Natural killer cell (primary cell): ENCODE measurements around the gene NFIB. TPM values are rescaled to one million over a fixed set of nuclear protein-coding genes. Genes with fewer than 3 reads are reported as not detected.

Experiments
- ATAC-seq, 3 donors: fragments of 150-1000 bp in 2 of 3; fragments of 200-7000 bp in 1 of 3; cut with Tn5 transposase; 1 replicate in 1 of 3; 2 replicates in 2 of 3; pipeline ENCODE4 v1.10.0; 2021; ENCODE audit warnings: mild to moderate bottlenecking in 2 of 3, moderate library complexity in 2 of 3
- DNase-seq, 2 donors: peaks; one replicate each; pipeline versions ENCODE4 v3.0.0 to v3.0.0-alpha.2; 2013 to 2021; ENCODE audit warnings: mixed read lengths in 1 of 2
- H3K27ac ChIP-seq: one replicate; pipeline ENCODE4 v1.5.1; 2013; ENCODE audit warnings: mild to moderate bottlenecking, low read length
- H3K27me3 ChIP-seq: one replicate; pipeline ENCODE4 v1.6.1; 2013; ENCODE audit warnings: low read length; ENCODE audit not compliant: control insufficient read depth, insufficient read depth
- H3K36me3 ChIP-seq: one replicate; pipeline ENCODE4 v1.6.1; 2013; ENCODE audit warnings: low read length; ENCODE audit not compliant: control insufficient read depth, insufficient read depth
- H3K4me1 ChIP-seq: one replicate; pipeline ENCODE4 v1.6.1; 2013; ENCODE audit warnings: low read length; ENCODE audit not compliant: control insufficient read depth, insufficient read depth
- H3K4me3 ChIP-seq: one replicate; pipeline ENCODE4 v1.5.1; 2013; ENCODE audit warnings: low read length
- H3K9me3 ChIP-seq: one replicate; pipeline ENCODE4 v1.6.1; 2013; ENCODE audit warnings: low read length; ENCODE audit not compliant: control insufficient read depth, insufficient read depth
- H3K27ac Mint-ChIP-seq, 2 donors: one replicate each; pipeline ENCODE4 v1.8.0; 2022; ENCODE audit warnings: mild to moderate bottlenecking in 2 of 2, mixed read lengths in 2 of 2, moderate library complexity in 1 of 2
- H3K27me3 Mint-ChIP-seq, 2 donors: one replicate each; pipeline ENCODE4 v1.8.0; 2022; ENCODE audit warnings: low read depth in 2 of 2, mixed read lengths in 2 of 2
- H3K36me3 Mint-ChIP-seq: one replicate; pipeline ENCODE4 v1.8.0; 2022; ENCODE audit warnings: mixed read lengths
- H3K4me1 Mint-ChIP-seq, 2 donors: one replicate each; pipeline ENCODE4 v1.8.0; 2022; ENCODE audit warnings: mixed read lengths in 2 of 2
- H3K4me3 Mint-ChIP-seq: one replicate; pipeline ENCODE4 v1.8.0; 2022; ENCODE audit warnings: mild to moderate bottlenecking, moderate library complexity, mixed read lengths
- H3K9me3 Mint-ChIP-seq, 2 donors: one replicate each; pipeline ENCODE4 v1.8.0; 2022; ENCODE audit warnings: mixed read lengths in 2 of 2
- WGBS: methylation state at CpG from one replicate; pipeline ENCODE4 v1.1.7; 2013; ENCODE audit warnings: missing lambda C conversion rate; ENCODE audit not compliant: insufficient coverage; 5-methylcytosine and 5-hydroxymethylcytosine counted together
- intact Hi-C: fragments of 100-400 bp; cut with micrococcal nuclease; formaldehyde crosslinking; loops from one replicate; pipeline ENCODE4 v1.14.2; 2022
- total RNA-seq, 4 donors: library from RNA; stranded (reverse); fragments of 120-200 nt in 1 of 4; gene quantifications; one replicate each; pipeline versions ENCODE4 v1.2.3 to v1.2.4, GENCODE V29; 2013 to 2022
- TF ChIP-seq, protein P1 (sequence below): fragments of 200-600 bp; IDR thresholded peaks from one replicate; pipeline ENCODE4 v1.8.0; 2022; ENCODE audit warnings: antibody characterized with exemption

NFIB gene
- total RNA-seq, 3 donors from 2014 or later (not counting 1 experiment from before 2014, with no cell fraction given), result 0.20 to 0.21 TPM; not detected in 1

- H3K4me3 ChIP-seq, result no peak overlapping the region
- H3K27me3 ChIP-seq, result no peaks in the 10 kb centered on the region
- no peak for DNase-seq
- H3K4me3 Mint-ChIP-seq, result no peak overlapping the region
- WGBS, result 74% methylated on average over 3 of the region's 3 CpGs
- H3K4me1 Mint-ChIP-seq, result no peaks in the 10 kb centered on the region
- TF ChIP-seq, protein P1, sequence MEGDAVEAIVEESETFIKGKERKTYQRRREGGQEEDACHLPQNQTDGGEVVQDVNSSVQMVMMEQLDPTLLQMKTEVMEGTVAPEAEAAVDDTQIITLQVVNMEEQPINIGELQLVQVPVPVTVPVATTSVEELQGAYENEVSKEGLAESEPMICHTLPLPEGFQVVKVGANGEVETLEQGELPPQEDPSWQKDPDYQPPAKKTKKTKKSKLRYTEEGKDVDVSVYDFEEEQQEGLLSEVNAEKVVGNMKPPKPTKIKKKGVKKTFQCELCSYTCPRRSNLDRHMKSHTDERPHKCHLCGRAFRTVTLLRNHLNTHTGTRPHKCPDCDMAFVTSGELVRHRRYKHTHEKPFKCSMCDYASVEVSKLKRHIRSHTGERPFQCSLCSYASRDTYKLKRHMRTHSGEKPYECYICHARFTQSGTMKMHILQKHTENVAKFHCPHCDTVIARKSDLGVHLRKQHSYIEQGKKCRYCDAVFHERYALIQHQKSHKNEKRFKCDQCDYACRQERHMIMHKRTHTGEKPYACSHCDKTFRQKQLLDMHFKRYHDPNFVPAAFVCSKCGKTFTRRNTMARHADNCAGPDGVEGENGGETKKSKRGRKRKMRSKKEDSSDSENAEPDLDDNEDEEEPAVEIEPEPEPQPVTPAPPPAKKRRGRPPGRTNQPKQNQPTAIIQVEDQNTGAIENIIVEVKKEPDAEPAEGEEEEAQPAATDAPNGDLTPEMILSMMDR, result no peak
- no peaks in the 10 kb centered on the region for H3K4me1 ChIP-seq
- no peaks in the 10 kb centered on the region for H3K9me3 Mint-ChIP-seq
- H3K9me3 ChIP-seq, result no peaks in the 10 kb centered on the region
- H3K27ac Mint-ChIP-seq, result no peak overlapping the region
- H3K36me3 ChIP-seq, result no peaks in the 10 kb centered on the region
- no peak for ATAC-seq
- H3K27ac ChIP-seq, result no peak overlapping the region
- intact Hi-C loops, result no loop called here
- H3K27me3 Mint-ChIP-seq, result no peaks in the 10 kb centered on the region
- H3K36me3 Mint-ChIP-seq, result no peaks in the 10 kb centered on the region
These were observed 132.9 kb downstream of the NFIB start for GRCh38 chr9:14180960-14181537.

- no peaks in the 10 kb centered on the region for H3K9me3 Mint-ChIP-seq
- 83% methylated on average over 9 of the region's 11 CpGs for WGBS
- Histone ChIP-seq H3K9me3 (no peaks in the 10 kb centered on the region), H3K27me3 (no peaks in the 10 kb centered on the region), H3K27ac (no peak overlapping the region), H3K4me1 (no peaks in the 10 kb centered on the region), H3K4me3 (no peak overlapping the region), H3K36me3 (no peaks in the 10 kb centered on the region)
- no peak overlapping the region for H3K27ac Mint-ChIP-seq
- no peaks in the 10 kb centered on the region for H3K4me1 Mint-ChIP-seq
- no peak overlapping the region for H3K4me3 Mint-ChIP-seq
- intact Hi-C loops, result no loop called here
- TF ChIP-seq, protein P1, result no peak
- ATAC-seq, result no peak
- no peak for DNase-seq
- no peaks in the 10 kb centered on the region for H3K27me3 Mint-ChIP-seq
- no peaks in the 10 kb centered on the region for H3K36me3 Mint-ChIP-seq
These were observed 133.6 kb downstream of the NFIB start for GRCh38 chr9:14180093-14180959.

DNA sequence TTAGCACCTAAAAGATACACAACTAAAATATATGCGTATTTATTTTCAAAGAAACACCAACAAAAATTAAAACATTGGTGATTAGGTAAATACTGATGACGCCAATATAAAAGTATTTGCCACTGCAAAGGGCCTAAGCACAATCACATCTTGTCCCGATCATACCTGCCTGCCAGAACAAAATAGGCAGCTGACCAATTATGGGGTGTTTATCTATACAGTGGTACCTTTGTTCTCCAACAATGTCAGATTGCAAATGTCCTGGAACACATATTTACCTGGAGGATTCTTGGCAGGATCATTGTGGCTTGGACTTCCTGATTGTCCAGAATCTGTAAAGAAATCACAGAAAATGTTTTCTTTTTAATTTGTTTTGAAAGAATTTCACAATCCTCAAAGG is 134.5 kb downstream of the NFIB start:
- intact Hi-C loops, result no loop called here
- Mint-ChIP-seq H3K4me3 (no peak overlapping the region), H3K27me3 (no peaks in the 10 kb centered on the region), H3K9me3 (no peaks in the 10 kb centered on the region), H3K4me1 (no peaks in the 10 kb centered on the region), H3K27ac (no peak overlapping the region), H3K36me3 (no peaks in the 10 kb centered on the region)
- Histone ChIP-seq H3K4me3 (no peak overlapping the region), H3K27ac (no peak overlapping the region), H3K4me1 (no peaks in the 10 kb centered on the region), H3K36me3 (no peaks in the 10 kb centered on the region), H3K27me3 (no peaks in the 10 kb centered on the region), H3K9me3 (no peaks in the 10 kb centered on the region)
- TF ChIP-seq, protein P1, result no peak
- WGBS, result 100% methylated on average over 2 of the region's 3 CpGs
- DNase-seq (no peak), ATAC-seq (no peak)
